Ovary (tissue), 9 donors: ENCODE results near the gene TRIM28. TPM values are rescaled to one million over a fixed set of nuclear protein-coding genes. Genes with fewer than 3 reads are reported as not detected.

Experiments
- DNase-seq, 5 donors: peaks; one replicate each; pipeline ENCODE4 v3.0.0-alpha.2; 2019 to 2020
- H3K27ac ChIP-seq, 2 donors: fragments of 200-600 bp; one replicate each; pipeline versions ENCODE4 v1.5.1 to v1.8.0; 2019 to 2022
- H3K27me3 ChIP-seq: fragments of 200-600 bp; one replicate; pipeline ENCODE4 v1.8.0; 2022
- H3K36me3 ChIP-seq: fragments of 200-600 bp; sonication (generic); one replicate; pipeline ENCODE4 v1.5.1; 2019
- H3K4me1 ChIP-seq: one replicate; pipeline ENCODE4 v1.8.1; 2013; ENCODE audit warnings: mild to moderate bottlenecking, moderate library complexity; ENCODE audit not compliant: insufficient read depth
- H3K4me3 ChIP-seq: fragments of 200-600 bp; sonication (generic); one replicate; pipeline ENCODE4 v1.5.1; 2017
- H3K9me3 ChIP-seq, 2 donors: fragments of 200-600 bp in 1 of 2; sonication (generic) in 1 of 2; one replicate each; pipeline versions ENCODE4 v1.5.1 to v1.8.1; 2013 to 2019; ENCODE audit warnings: mild to moderate bottlenecking in 1 of 2, moderate library complexity in 1 of 2
- EP300 ChIP-seq: sonication (generic); formaldehyde crosslinking; IDR thresholded peaks from one replicate; pipeline ENCODE4 v1.6.1; 2017; ENCODE audit warnings: antibody characterized with exemption
- POLR2A ChIP-seq: fragments of 450-650 bp; IDR thresholded peaks from one replicate; pipeline ENCODE4 v1.6.1; 2017; ENCODE audit warnings: antibody characterized with exemption, mild to moderate bottlenecking, moderate library complexity
- WGBS, 3 donors: extraction: QIAGEN DNeasy Blood & Tissue Kit in 1 of 3; methylation state at CpG; one replicate each; pipeline versions ENCODE4 v1.1.5 to v1.1.7; 2013 to 2017; 5-methylcytosine and 5-hydroxymethylcytosine counted together
- intact Hi-C, 4 donors: fragments of 100-400 bp; cut with DNase I; formaldehyde crosslinking; loops; one replicate each; pipeline versions ENCODE4 v1.11.0 to v1.15.1; 2022 to 2023
- polyA plus RNA-seq, 2 donors: library from polyadenylated mRNA; stranded (reverse); fragments of 200-250 nt in 1 of 2; fragments of 350-450 nt in 1 of 2; fragmentation: Illumina TruSeq in 1 of 2; extraction: RNeasy Lipid Tissue Mini Kit (QIAGEN cat#74804) in 1 of 2; gene quantifications; one replicate each; pipeline ENCODE4 v1.2.3, GENCODE V29; 2013 to 2014
- total RNA-seq, 7 donors: library from RNA; depleted of rRNA in 2 of 7; stranded (reverse); fragments of >200 nt in 2 of 7; fragmentation: NEBNext Ultra II Directional in 3 of 7; extraction: Animal tissue kit (Norgen Biotek cat#: 25700) in 3 of 7; gene quantifications; one replicate each; pipeline versions ENCODE4 v1.1.0 to v1.2.4, GENCODE V29; 2016 to 2023
- TF ChIP-seq, protein P1 (sequence below), 3 donors: fragments of 450-650 bp in 2 of 3; fragments of 200-600 bp in 1 of 3; IDR thresholded peaks; one replicate each; pipeline versions ENCODE4 v1.5.1 to v1.8.0; 2016 to 2022; ENCODE audit warnings: antibody characterized with exemption in 3 of 3, mild to moderate bottlenecking in 1 of 3
- donor health status: DM: no; HTN: no; CAD: no; lungs with moderate emphysema.
- donor health status: DM: no; HTN: no; CAD: no.
- donor health status: Bipolar disorder and iron deficiency.
- donor health status: DM: yes; HTN: yes; CAD: no.
- donor health status: DM: no; HTN: no; CAD: no.
- donor health status: DM: yes; HTN: yes; CAD: no.

Gene TRIM28
- total and polyA plus RNA-seq, 9 donors = 193 to 505 (median 317) TPM

DNA sequence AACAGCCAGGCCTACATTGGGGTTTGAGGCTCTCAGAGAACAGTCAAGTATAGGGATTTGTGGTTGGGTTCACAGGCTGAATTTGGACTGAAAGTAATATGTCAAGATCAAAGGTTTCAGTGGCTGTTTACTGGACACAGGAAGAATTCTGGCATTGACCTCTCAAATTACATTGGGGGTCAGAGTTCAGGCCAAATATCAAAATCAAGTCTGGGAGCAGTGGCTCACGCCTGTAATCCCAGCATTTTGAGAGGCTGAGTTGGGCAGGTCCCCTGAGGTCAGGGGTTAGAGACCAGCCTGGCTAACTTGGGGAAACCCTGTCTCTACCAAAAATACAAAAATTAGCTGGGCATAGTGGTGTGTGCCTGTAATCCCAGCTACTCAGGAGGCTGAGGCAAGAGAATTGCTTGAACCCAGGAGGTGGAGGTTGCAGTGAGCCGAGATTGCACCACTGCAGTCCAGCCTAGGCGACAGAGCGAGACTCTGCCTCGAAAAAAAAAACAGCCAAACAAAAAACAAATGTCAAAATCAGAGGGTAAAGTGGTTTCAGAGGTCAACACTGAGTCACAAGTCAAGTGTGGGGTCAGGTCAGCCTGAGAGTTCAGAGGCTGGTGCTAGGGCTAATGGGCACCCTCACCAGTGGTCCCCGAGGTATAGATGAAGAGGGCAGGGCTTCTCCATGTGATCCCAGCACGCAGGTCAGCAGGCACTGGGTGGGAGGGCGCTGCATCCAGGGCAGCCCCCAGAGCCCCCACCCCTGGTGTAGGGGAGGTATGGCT, 33.6 kb upstream of the TRIM28 start:
- H3K36me3 ChIP-seq = no peaks in the 10 kb centered on the region
- H3K9me3 ChIP-seq = no peaks in the 10 kb centered on the region
- no peak overlapping the region for H3K27ac ChIP-seq
- intact Hi-C loops = no loop called here
- DNase-seq = no peak
- no peaks in the 10 kb centered on the region for H3K27me3 ChIP-seq
- peaks cover 3% of the 10 kb centered on the region for H3K4me1 ChIP-seq
- 76 to 82% (median 81%) methylated on average over 8 of the region's 8 CpGs for WGBS, 3 donors
- no peak overlapping the region for H3K4me3 ChIP-seq
- no peak for TF ChIP-seq EP300
- no peak for TF ChIP-seq POLR2A
- TF ChIP-seq, protein P1, sequence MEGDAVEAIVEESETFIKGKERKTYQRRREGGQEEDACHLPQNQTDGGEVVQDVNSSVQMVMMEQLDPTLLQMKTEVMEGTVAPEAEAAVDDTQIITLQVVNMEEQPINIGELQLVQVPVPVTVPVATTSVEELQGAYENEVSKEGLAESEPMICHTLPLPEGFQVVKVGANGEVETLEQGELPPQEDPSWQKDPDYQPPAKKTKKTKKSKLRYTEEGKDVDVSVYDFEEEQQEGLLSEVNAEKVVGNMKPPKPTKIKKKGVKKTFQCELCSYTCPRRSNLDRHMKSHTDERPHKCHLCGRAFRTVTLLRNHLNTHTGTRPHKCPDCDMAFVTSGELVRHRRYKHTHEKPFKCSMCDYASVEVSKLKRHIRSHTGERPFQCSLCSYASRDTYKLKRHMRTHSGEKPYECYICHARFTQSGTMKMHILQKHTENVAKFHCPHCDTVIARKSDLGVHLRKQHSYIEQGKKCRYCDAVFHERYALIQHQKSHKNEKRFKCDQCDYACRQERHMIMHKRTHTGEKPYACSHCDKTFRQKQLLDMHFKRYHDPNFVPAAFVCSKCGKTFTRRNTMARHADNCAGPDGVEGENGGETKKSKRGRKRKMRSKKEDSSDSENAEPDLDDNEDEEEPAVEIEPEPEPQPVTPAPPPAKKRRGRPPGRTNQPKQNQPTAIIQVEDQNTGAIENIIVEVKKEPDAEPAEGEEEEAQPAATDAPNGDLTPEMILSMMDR (IDR thresholded peaks at IDR 0.05) = no peak

DNA sequence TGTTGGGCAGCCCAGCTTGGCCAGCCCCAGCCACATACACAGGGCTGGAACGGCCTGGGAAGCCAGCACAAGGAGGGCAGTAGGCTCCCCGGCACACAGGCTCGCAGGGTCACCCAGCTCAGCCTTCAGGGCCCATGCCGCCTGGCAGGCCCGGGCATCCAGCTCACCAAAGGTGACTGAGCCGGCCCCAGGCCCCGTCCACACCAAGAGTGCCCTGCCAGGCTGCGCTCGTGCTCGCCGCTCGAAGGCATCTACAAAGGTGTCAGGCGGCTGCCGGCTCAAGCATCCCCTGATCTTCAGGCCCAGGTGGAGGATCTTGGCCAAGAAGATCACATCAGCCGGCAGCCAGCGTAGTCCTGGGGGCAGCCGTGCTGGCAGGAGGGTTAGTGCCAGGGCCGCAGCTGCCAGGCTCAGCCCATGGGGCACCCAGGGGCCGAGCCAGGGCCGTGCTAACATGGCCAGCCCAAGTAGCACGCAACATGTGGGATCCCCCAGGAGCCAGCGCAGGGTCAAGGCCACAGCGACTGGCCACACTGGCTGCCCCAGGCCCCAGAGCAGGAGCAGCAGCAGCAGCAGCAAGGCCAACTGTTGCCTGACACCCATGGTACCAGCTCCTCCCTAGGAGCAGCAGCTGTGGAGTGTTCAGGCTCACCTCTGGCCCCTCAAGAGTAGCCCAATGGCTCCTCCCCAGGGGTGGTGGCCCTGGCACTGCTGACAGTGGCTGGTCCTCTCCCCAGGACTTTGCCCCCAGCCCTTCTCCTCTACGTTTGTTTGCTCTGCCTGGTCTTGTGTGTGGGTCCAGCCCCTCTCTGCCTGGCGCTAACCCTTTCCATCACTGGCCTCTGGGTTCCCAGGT, 32.3 kb upstream of the TRIM28 start, which contains the start of gene SLC27A5:
TSS of gene SLC27A5 (minus strand) at position 640 of the 856 bp plus-strand sequence. CDS start at position 603, 37 bp downstream.
- DNase-seq = no peak
- H3K36me3 ChIP-seq = no peaks in the 10 kb centered on the region

DNA sequence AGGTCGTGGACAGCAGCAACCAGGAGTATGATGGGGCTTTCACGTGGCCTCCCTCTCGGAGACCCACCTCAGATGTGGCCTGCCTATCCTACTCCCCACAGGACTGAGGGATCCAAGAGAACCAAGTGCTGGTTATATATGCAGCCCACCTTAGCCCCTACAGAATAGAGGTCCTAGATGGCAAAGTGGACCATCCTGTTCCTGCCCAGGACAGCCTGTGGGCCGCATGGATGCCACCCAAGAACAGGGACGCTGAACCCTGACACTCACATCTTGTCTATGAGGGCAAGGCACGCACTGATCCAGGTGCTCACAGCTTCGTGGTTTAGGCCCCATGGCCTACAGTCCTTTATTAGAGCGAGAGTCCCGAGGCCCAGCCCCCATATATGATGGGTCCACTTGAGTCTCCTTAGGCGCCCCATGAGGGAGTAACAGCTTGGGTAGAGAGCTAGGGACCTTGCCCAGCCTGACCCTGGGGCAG, 30.6 kb upstream of the TRIM28 start:
- Histone ChIP-seq H3K4me3 (no peak overlapping the region), H3K27ac (peak overlapping the region in 1 of 2 donors; percentile 19), H3K36me3 (no peaks in the 10 kb centered on the region), H3K27me3 (no peaks in the 10 kb centered on the region), H3K9me3 (no peaks in the 10 kb centered on the region), H3K4me1 (peaks cover 6% of the 10 kb centered on the region)
- DNase-seq = no peak
- WGBS, 3 donors = 69 to 82% (median 71%) methylated on average over 10 of the region's 10 CpGs
- intact Hi-C loops = no loop called here
- TF ChIP-seq, protein P1 (IDR thresholded peaks at IDR 0.05) = no peak
- TF ChIP-seq POLR2A (no peak), EP300 (no peak)

More for the DNA sequence above, 32.3 kb upstream of the TRIM28 start, which contains the start of gene SLC27A5:
- Histone ChIP-seq H3K27ac (no peak within 1 kb of the TSS), H3K4me1 (peaks cover 3% of the 10 kb centered on the region), H3K4me3 (no peak within 1 kb of the TSS), H3K9me3 (no peaks in the 10 kb centered on the region), H3K27me3 (no peaks in the 10 kb centered on the region)
- intact Hi-C loops = no loop called here
- TF ChIP-seq, protein P1 (IDR thresholded peaks at IDR 0.05) = no peak
- TF ChIP-seq POLR2A (no peak), EP300 (no peak)
- WGBS, 3 donors = 72 to 77% (median 76%) methylated on average over 25 of the region's 25 CpGs

DNA sequence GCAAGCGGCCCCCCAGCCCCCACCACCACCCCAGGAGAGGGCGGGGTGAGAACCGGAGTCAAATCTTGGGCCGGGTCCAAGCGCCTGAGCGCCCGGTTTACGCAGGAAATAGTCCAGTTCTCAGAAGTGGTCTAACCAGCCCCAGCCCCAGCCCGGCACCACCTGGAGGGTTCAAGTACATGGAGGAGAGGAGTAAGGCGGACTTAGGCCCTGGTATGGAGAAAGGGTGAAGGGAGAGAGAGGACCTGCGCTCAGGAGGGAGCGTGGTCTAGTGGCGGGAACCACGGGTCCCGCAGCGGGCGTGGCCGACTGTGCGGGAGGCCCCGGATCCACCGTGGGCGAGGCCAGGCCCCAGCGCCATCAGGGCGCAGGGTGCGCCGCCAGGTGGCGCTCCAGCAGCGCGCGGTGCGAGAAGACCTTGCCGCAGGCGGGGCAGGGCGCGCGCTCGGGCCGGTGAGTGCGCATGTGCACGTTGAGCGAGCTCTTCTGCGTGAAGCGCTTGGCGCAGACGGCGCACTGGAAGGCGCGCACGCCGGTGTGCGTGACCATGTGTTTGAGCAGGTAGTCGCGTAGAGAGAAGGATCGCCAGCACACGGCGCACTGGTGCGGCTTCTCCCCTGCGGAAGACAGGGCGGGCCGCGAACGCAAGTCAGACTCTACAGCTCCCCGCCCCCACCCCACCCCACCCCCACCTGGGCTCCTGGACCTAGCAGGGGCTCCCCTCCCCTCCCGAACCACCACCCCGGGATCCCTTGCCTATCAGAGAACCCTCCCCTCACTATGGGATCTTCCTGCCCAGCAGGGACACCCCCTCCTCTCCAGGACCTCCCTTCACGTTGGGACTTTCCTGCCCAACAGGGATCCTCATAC, 29.9 kb upstream of the TRIM28 start:
- no peaks in the 10 kb centered on the region for H3K36me3 ChIP-seq
- H3K9me3 ChIP-seq = no peaks in the 10 kb centered on the region
- DNase-seq = peak; percentile 82 to 94 (median 88)
- 12 to 31% (median 15%) methylated on average over 27 to 66 of the region's 66 CpGs for WGBS, 3 donors
- intact Hi-C loops = no loop called here
- H3K4me1 ChIP-seq = peaks cover 8% of the 10 kb centered on the region
- peak overlapping the region in 1 of 2 donors; percentile 19 for H3K27ac ChIP-seq
- peak overlapping the region; percentile 14 for H3K4me3 ChIP-seq
- H3K27me3 ChIP-seq = no peaks in the 10 kb centered on the region
- TF ChIP-seq, protein P1 (IDR thresholded peaks at IDR 0.05) = peak; percentile 79 to 88 (median 87)
- TF ChIP-seq POLR2A = peak; percentile 17
- TF ChIP-seq EP300 = no peak
